ENCODE results near the gene OTOG. TPM values are rescaled to one million over a fixed set of nuclear protein-coding genes. Genes with fewer than 3 reads are reported as not detected.

OTOG gene
- total and polyA plus RNA-seq, 7 experiments from 2014 or later = not detected

- Mint-ChIP-seq H3K36me3 (no peaks in the 10 kb centered on the region), H3K9me3 (no peaks in the 10 kb centered on the region)
- no peaks in the 10 kb centered on the region for H3K36me3 ChIP-seq (ENCODE audit: control insufficient read depth in 2 of 3, insufficient read depth in 3 of 3, low read length in 3 of 3)
Observed at GRCh38 chr11:17533778-17534415, 13.2 kb upstream of the OTOG start.

GRCh38 chr11:17535488-17535887, 11.6 kb upstream of the OTOG start:
- H3K27me3 Mint-ChIP-seq = peaks cover 0 to 17% (median 4%) of the 10 kb centered on the region in 5 donors
- no peak overlapping the region for H3K27ac Mint-ChIP-seq
- Histone ChIP-seq H3K36me3 (ENCODE audit: control insufficient read depth in 2 of 3, insufficient read depth in 3 of 3, low read length in 3 of 3) (no peaks in the 10 kb centered on the region), H3K4me1 (ENCODE audit: control insufficient read depth in 2 of 2, insufficient read depth in 2 of 2, low read length in 2 of 2) (no peaks in the 10 kb centered on the region), H3K27ac (ENCODE audit: low read depth, low read length) (no peak overlapping the region), H3K4me3 (ENCODE audit: low read length) (no peak overlapping the region), H3K9me3 (ENCODE audit: control insufficient read depth in 2 of 3, low read length in 3 of 3) (no peaks in the 10 kb centered on the region), H3K27me3 (ENCODE audit: control insufficient read depth in 2 of 2, insufficient read depth in 2 of 2, low read length in 2 of 2) (no peaks in the 10 kb centered on the region)
- no peak for DNase-seq
- H3K4me3 Mint-ChIP-seq = no peak overlapping the region
- ChIA-PET CTCF (no interaction called here), POLR2A (no interaction called here)
- no peaks in the 10 kb centered on the region for H3K9me3 Mint-ChIP-seq
- intact Hi-C loops (cut with micrococcal nuclease) = no loop called here
- H3K4me1 Mint-ChIP-seq = peaks cover 0 to 3% (median 0%) of the 10 kb centered on the region in 7 donors
- H3K36me3 Mint-ChIP-seq = no peaks in the 10 kb centered on the region
- ATAC-seq = no peak

More at GRCh38 chr11:17533778-17534415, 13.2 kb upstream of the OTOG start:
- H3K27me3 Mint-ChIP-seq = peaks cover 0 to 17% (median 4%) of the 10 kb centered on the region in 5 donors
- Histone ChIP-seq H3K4me3 (ENCODE audit: low read length) (no peak overlapping the region), H3K27me3 (ENCODE audit: control insufficient read depth in 2 of 2, insufficient read depth in 2 of 2, low read length in 2 of 2) (no peaks in the 10 kb centered on the region), H3K27ac (ENCODE audit: low read depth, low read length) (no peak overlapping the region), H3K9me3 (ENCODE audit: control insufficient read depth in 2 of 3, low read length in 3 of 3) (no peaks in the 10 kb centered on the region), H3K4me1 (ENCODE audit: control insufficient read depth in 2 of 2, insufficient read depth in 2 of 2, low read length in 2 of 2) (no peaks in the 10 kb centered on the region)
- no peak overlapping the region for H3K27ac Mint-ChIP-seq
- DNase-seq (no peak), ATAC-seq (no peak)
- H3K4me1 Mint-ChIP-seq = no peaks in the 10 kb centered on the region
- CTCF ChIA-PET = interaction anchor here (0.8 kb wide), 1 partner anchor 14 kb away, joined by 3 read pairs; no protein-coding TSS in a partner anchor
- intact Hi-C loops (cut with micrococcal nuclease) = no loop called here
- POLR2A ChIA-PET = no interaction called here
- H3K4me3 Mint-ChIP-seq = no peak overlapping the region

DNA sequence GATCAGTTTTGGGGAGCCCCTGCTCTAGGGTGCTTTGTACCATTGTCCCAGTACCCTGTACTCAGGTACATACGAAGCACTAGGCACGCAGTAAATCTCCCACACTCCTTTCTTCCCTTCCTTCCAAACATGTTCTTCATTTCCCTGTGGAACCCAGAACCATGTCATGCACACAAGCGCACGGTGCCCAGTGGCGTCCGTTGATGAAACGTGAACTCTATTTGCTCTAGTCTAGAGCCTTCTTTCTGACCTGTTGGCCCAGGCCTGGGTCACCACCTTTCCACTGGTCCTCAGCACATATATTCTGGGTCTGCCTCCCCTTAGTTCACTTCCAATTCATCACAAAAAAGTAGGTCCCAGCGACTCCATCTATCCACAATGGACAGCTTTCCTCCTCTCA, 9.8 kb upstream of the OTOG start:
- H3K4me1 Mint-ChIP-seq = peaks cover 0 to 10% (median 0%) of the 10 kb centered on the region in 7 donors
- peaks cover 0 to 22% (median 10%) of the 10 kb centered on the region in 5 donors for H3K27me3 Mint-ChIP-seq
- no peak overlapping the region for H3K27ac ChIP-seq (ENCODE audit: low read depth, low read length)
- no peak overlapping the region for H3K4me3 Mint-ChIP-seq
- DNase-seq (no peak), ATAC-seq (no peak)
- POLR2A ChIA-PET = no interaction called here
- no peaks in the 10 kb centered on the region for H3K9me3 Mint-ChIP-seq
- H3K36me3 ChIP-seq (ENCODE audit: control insufficient read depth in 2 of 3, insufficient read depth in 3 of 3, low read length in 3 of 3) = no peaks in the 10 kb centered on the region
- H3K27ac Mint-ChIP-seq = no peak overlapping the region
- no peaks in the 10 kb centered on the region for H3K4me1 ChIP-seq (ENCODE audit: control insufficient read depth in 2 of 2, insufficient read depth in 2 of 2, low read length in 2 of 2)
- intact Hi-C loops (cut with micrococcal nuclease) = no loop called here
- H3K36me3 Mint-ChIP-seq = no peaks in the 10 kb centered on the region
- H3K4me3 ChIP-seq (ENCODE audit: low read length) = no peak overlapping the region
- no peaks in the 10 kb centered on the region for H3K9me3 ChIP-seq (ENCODE audit: control insufficient read depth in 2 of 3, low read length in 3 of 3)
- CTCF ChIA-PET = no interaction called here
- H3K27me3 ChIP-seq (ENCODE audit: control insufficient read depth in 2 of 2, insufficient read depth in 2 of 2, low read length in 2 of 2) = no peaks in the 10 kb centered on the region

DNA sequence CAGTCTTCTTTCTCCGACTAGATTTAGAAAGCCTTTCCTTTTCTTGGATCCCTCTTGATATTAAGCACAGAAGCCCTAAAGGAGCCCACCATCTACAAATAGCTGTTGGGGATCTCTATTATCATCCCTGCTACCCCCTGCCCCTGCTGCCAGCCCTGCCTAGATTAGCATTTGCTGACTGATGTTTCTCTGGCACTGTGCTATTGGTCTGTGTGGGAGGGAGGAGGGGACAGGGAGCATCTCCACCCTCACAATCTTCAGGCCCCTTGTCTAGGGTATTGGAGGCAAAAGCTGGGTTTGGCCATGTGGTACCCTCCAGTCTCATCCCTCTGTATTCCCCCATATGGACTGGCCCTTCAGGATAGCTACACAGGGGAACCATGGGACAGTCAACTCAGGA, 9.0 kb upstream of the OTOG start:
- intact Hi-C loops (cut with micrococcal nuclease) = no loop called here
- H3K9me3 Mint-ChIP-seq = no peaks in the 10 kb centered on the region
- CTCF ChIA-PET = no interaction called here
- no peak for DNase-seq
- H3K4me3 ChIP-seq (ENCODE audit: low read length) = no peak overlapping the region
- no peak overlapping the region for H3K4me3 Mint-ChIP-seq
- no peaks in the 10 kb centered on the region for H3K27me3 ChIP-seq (ENCODE audit: control insufficient read depth in 2 of 2, insufficient read depth in 2 of 2, low read length in 2 of 2)
- H3K4me1 Mint-ChIP-seq = peaks cover 0 to 10% (median 0%) of the 10 kb centered on the region in 7 donors
- POLR2A ChIA-PET = no interaction called here
- no peak overlapping the region for H3K27ac Mint-ChIP-seq
- no peak for ATAC-seq
- peaks cover 0 to 26% (median 15%) of the 10 kb centered on the region in 5 donors for H3K27me3 Mint-ChIP-seq
- no peaks in the 10 kb centered on the region for H3K36me3 Mint-ChIP-seq
- no peaks in the 10 kb centered on the region for H3K9me3 ChIP-seq (ENCODE audit: control insufficient read depth in 2 of 3, low read length in 3 of 3)
- no peak overlapping the region for H3K27ac ChIP-seq (ENCODE audit: low read depth, low read length)
- H3K36me3 ChIP-seq (ENCODE audit: control insufficient read depth in 2 of 3, insufficient read depth in 3 of 3, low read length in 3 of 3) = no peaks in the 10 kb centered on the region
- H3K4me1 ChIP-seq (ENCODE audit: control insufficient read depth in 2 of 2, insufficient read depth in 2 of 2, low read length in 2 of 2) = no peaks in the 10 kb centered on the region

- ATAC-seq (no peak), DNase-seq (no peak)
- Histone ChIP-seq H3K4me3 (ENCODE audit: low read length) (no peak overlapping the region), H3K9me3 (ENCODE audit: control insufficient read depth in 2 of 3, low read length in 3 of 3) (no peaks in the 10 kb centered on the region), H3K36me3 (ENCODE audit: control insufficient read depth in 2 of 3, insufficient read depth in 3 of 3, low read length in 3 of 3) (no peaks in the 10 kb centered on the region), H3K4me1 (ENCODE audit: control insufficient read depth in 2 of 2, insufficient read depth in 2 of 2, low read length in 2 of 2) (no peaks in the 10 kb centered on the region), H3K27me3 (ENCODE audit: control insufficient read depth in 2 of 2, insufficient read depth in 2 of 2, low read length in 2 of 2) (no peaks in the 10 kb centered on the region), H3K27ac (ENCODE audit: low read depth, low read length) (no peak overlapping the region)
- intact Hi-C loops (cut with micrococcal nuclease) = no loop called here
- Mint-ChIP-seq H3K27ac (no peak overlapping the region), H3K9me3 (no peaks in the 10 kb centered on the region), H3K4me1 (peaks cover 0 to 10% (median 2%) of the 10 kb centered on the region in 7 donors), H3K36me3 (no peaks in the 10 kb centered on the region), H3K27me3 (peaks cover 3 to 29% (median 18%) of the 10 kb centered on the region in 5 donors), H3K4me3 (no peak overlapping the region)
- ChIA-PET CTCF (no interaction called here), POLR2A (no interaction called here)
Observed at GRCh38 chr11:17538731-17539130, 8.3 kb upstream of the OTOG start.

GRCh38 chr11:17540807-17541206, 6.3 kb upstream of the OTOG start:
- Histone ChIP-seq H3K4me1 (ENCODE audit: control insufficient read depth in 2 of 2, insufficient read depth in 2 of 2, low read length in 2 of 2) (no peaks in the 10 kb centered on the region), H3K27ac (ENCODE audit: low read depth, low read length) (no peak overlapping the region), H3K27me3 (ENCODE audit: control insufficient read depth in 2 of 2, insufficient read depth in 2 of 2, low read length in 2 of 2) (no peaks in the 10 kb centered on the region), H3K36me3 (ENCODE audit: control insufficient read depth in 2 of 3, insufficient read depth in 3 of 3, low read length in 3 of 3) (no peaks in the 10 kb centered on the region), H3K4me3 (ENCODE audit: low read length) (no peak overlapping the region), H3K9me3 (ENCODE audit: control insufficient read depth in 2 of 3, low read length in 3 of 3) (no peaks in the 10 kb centered on the region)
- Mint-ChIP-seq H3K27me3 (peaks cover 13 to 36% (median 29%) of the 10 kb centered on the region in 5 donors), H3K36me3 (no peaks in the 10 kb centered on the region), H3K27ac (no peak overlapping the region), H3K9me3 (peaks cover 0 to 1% (median 0%) of the 10 kb centered on the region in 11 donors), H3K4me1 (peaks cover 0 to 10% (median 2%) of the 10 kb centered on the region in 7 donors), H3K4me3 (no peak overlapping the region)
- DNase-seq = no peak
- ChIA-PET CTCF (no interaction called here), POLR2A (no interaction called here)
- ATAC-seq = no peak
- intact Hi-C loops (cut with micrococcal nuclease) = no loop called here

DNA sequence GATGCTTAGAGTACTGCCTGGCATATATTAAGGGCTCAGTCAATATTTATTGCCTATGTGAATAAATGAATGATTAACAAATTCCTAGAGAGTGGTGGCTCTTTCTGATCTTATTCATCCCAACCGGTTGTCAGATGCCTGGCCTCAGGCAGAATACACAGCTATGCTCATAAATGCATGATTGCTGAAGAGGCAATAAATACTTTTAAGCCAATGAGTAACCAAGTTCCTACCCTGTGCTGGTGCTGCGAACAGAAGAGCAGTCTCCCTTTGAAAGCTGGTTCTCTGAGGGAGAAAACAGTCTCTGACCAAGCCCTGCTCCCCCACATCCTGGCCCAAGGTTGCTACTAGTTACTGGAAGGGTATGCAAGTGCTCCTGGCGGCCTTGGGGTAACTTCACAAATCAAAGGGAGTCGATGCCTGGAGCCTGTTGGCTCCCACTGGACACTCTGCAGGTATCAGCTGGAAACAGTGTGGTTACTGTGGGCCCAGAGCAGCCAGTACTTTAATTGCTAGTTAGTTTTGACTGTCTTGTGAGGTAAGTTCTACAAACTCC, 5.7 kb upstream of the OTOG start:
- Mint-ChIP-seq H3K4me1 (peaks cover 0 to 10% (median 2%) of the 10 kb centered on the region in 7 donors), H3K9me3 (peaks cover 0 to 1% (median 0%) of the 10 kb centered on the region in 11 donors), H3K27me3 (peaks cover 19 to 35% (median 32%) of the 10 kb centered on the region in 5 donors), H3K4me3 (no peak overlapping the region), H3K27ac (no peak overlapping the region), H3K36me3 (no peaks in the 10 kb centered on the region)
- ChIA-PET CTCF (no interaction called here), POLR2A (no interaction called here)
- no peak for ATAC-seq
- no peaks in the 10 kb centered on the region for H3K27me3 ChIP-seq (ENCODE audit: control insufficient read depth in 2 of 2, insufficient read depth in 2 of 2, low read length in 2 of 2)
- intact Hi-C loops (cut with micrococcal nuclease) = no loop called here
- no peak overlapping the region for H3K4me3 ChIP-seq (ENCODE audit: low read length)
- no peaks in the 10 kb centered on the region for H3K36me3 ChIP-seq (ENCODE audit: control insufficient read depth in 2 of 3, insufficient read depth in 3 of 3, low read length in 3 of 3)
- H3K27ac ChIP-seq (ENCODE audit: low read depth, low read length) = no peak overlapping the region
- no peak for DNase-seq
- no peaks in the 10 kb centered on the region for H3K9me3 ChIP-seq (ENCODE audit: control insufficient read depth in 2 of 3, low read length in 3 of 3)
- no peaks in the 10 kb centered on the region for H3K4me1 ChIP-seq (ENCODE audit: control insufficient read depth in 2 of 2, insufficient read depth in 2 of 2, low read length in 2 of 2)
